Esophagus squamous epithelium (tissue), 5 donors: ENCODE measurements around the gene TEF. TPM values are rescaled to one million over a fixed set of nuclear protein-coding genes. Genes with fewer than 3 reads are reported as not detected.

ENCODE experiments used
- DNase-seq: peaks from one replicate; lab custom pipeline; 2025; lab: John Stamatoyannopoulos, UW
- H3K27ac ChIP-seq, 4 donors: fragments of 200-600 bp; sonication (generic); one replicate each; pipeline ENCODE4 v1.5.1; 2016 to 2019; ENCODE audit warnings: mild to moderate bottlenecking in 1 of 4
- H3K27me3 ChIP-seq, 4 donors: fragments of 200-600 bp; sonication (generic); 1 replicate in 3 of 4; 2 replicates in 1 of 4; pipeline versions ENCODE4 v1.5.1 to v1.6.0; 2017 to 2021; ENCODE audit warnings: antibody characterized with exemption in 1 of 4
- H3K36me3 ChIP-seq, 3 donors: fragments of 200-600 bp; sonication (generic); one replicate each; pipeline ENCODE4 v1.5.1; 2016 to 2019
- H3K4me1 ChIP-seq, 3 donors: fragments of 200-600 bp; sonication (generic); one replicate each; pipeline ENCODE4 v1.5.1; 2017 to 2019
- H3K4me3 ChIP-seq, 4 donors: fragments of 200-600 bp; sonication (generic); 1 replicate in 3 of 4; 2 replicates in 1 of 4; pipeline ENCODE4 v1.5.1; 2016 to 2019; ENCODE audit warnings: mild to moderate bottlenecking in 2 of 4, moderate library complexity in 1 of 4
- H3K9me3 ChIP-seq, 3 donors: fragments of 200-600 bp; sonication (generic); one replicate each; pipeline ENCODE4 v1.5.1; 2016 to 2019
- CTCF ChIP-seq, 6 experiments: fragments of 450-650 bp in 4 of 6; fragments of 200-600 bp in 2 of 6; sonication (generic) in 2 of 6; IDR thresholded peaks; one replicate each; pipeline ENCODE4 v1.5.1; 2016 to 2019; ENCODE audit warnings: antibody characterized with exemption in 6 of 6, mild to moderate bottlenecking in 4 of 6, moderate library complexity in 4 of 6
- POLR2A ChIP-seq, 4 donors: fragments of 450-650 bp; IDR thresholded peaks; one replicate each; pipeline ENCODE4 v1.6.1; 2017; ENCODE audit warnings: antibody characterized with exemption in 4 of 4, mild to moderate bottlenecking in 4 of 4, moderate library complexity in 3 of 4
- WGBS, 2 donors: methylation state at CpG; one replicate each; pipeline ENCODE4 v1.1.5; 2018; 5-methylcytosine and 5-hydroxymethylcytosine counted together
- intact Hi-C: fragments of 100-400 bp; cut with DNase I; formaldehyde crosslinking; loops from one replicate; pipeline ENCODE4 v1.15.0; 2022
- total RNA-seq, 4 donors: library from RNA; depleted of rRNA; stranded (reverse); fragments of >200 nt; gene quantifications; one replicate each; pipeline ENCODE4 v1.1.0, GENCODE V29; 2016
- donor health status: DM: yes; HTN: yes; CAD: no.

TEF gene
- total RNA-seq, result 10 to 100 TPM in 2 of 4 donors, 1 to 10 TPM in 2; 3.0 to 17.4 (median 9.7) TPM

- H3K36me3 ChIP-seq, result peaks cover 0 to 4% (median 0%) of the 10 kb centered on the region in 3 donors
- DNase-seq, result peak; percentile 97
- TF ChIP-seq CTCF (IDR thresholded peaks at IDR 0.05) (no peak), POLR2A (IDR thresholded peaks at IDR 0.05) (peak in 3 of 4 donors; percentile 47 to 85 (median 53))
- peak within 1 kb of the TSS; percentile 72 to 93 (median 77) for H3K4me3 ChIP-seq
- 0% methylated on average over 17 of the region's 84 CpGs; no CpG with 5 or more reads in 1 of the 2 donors for WGBS, 2 donors
- peak within 1 kb of the TSS; percentile 97 to 99 (median 98) for H3K27ac ChIP-seq
- intact Hi-C loops, result no loop called here
- H3K4me1 ChIP-seq, result peaks cover 9 to 58% (median 27%) of the 10 kb centered on the region in 3 donors
- H3K27me3 ChIP-seq, result no peaks in the 10 kb centered on the region
- H3K9me3 ChIP-seq, result no peaks in the 10 kb centered on the region
These were observed at the start of gene TEF for GRCh38 chr22:41381329-41382097. TSS of gene TEF (plus strand) at chr22:41381942. CDS start at chr22:41382045, 103 bp downstream.

GRCh38 chr22:41332217-41332939 is 49.4 kb upstream of the TEF start:
- Histone ChIP-seq H3K4me3 (no peak overlapping the region), H3K36me3 (peaks cover 24 to 99% (median 43%) of the 10 kb centered on the region in 3 donors), H3K27ac (no peak overlapping the region), H3K27me3 (no peaks in the 10 kb centered on the region), H3K9me3 (no peaks in the 10 kb centered on the region), H3K4me1 (no peaks in the 10 kb centered on the region)
- no peak for DNase-seq
- TF ChIP-seq CTCF (IDR thresholded peaks at IDR 0.05) (no peak), POLR2A (IDR thresholded peaks at IDR 0.05) (no peak)
- intact Hi-C loops, result no loop called here
- 78 to 96% methylated on average over 8 to 10 of the region's 15 CpGs for WGBS, 2 donors

GRCh38 chr22:41333806-41334205 is 47.9 kb upstream of the TEF start:
- Histone ChIP-seq H3K27me3 (no peaks in the 10 kb centered on the region), H3K4me3 (no peak overlapping the region), H3K4me1 (no peaks in the 10 kb centered on the region), H3K9me3 (no peaks in the 10 kb centered on the region), H3K27ac (no peak overlapping the region), H3K36me3 (peaks cover 18 to 96% (median 37%) of the 10 kb centered on the region in 3 donors)
- DNase-seq, result no peak
- TF ChIP-seq POLR2A (IDR thresholded peaks at IDR 0.05), result no peak
- WGBS, 2 donors, result 97 to 100% methylated on average over 3 of the region's 3 CpGs
- intact Hi-C loops, result no loop called here

- H3K27ac ChIP-seq, result no peak overlapping the region
- no peaks in the 10 kb centered on the region for H3K27me3 ChIP-seq
- TF ChIP-seq CTCF (IDR thresholded peaks at IDR 0.05), result no peak
- TF ChIP-seq POLR2A (IDR thresholded peaks at IDR 0.05), result no peak
- DNase-seq, result no peak
- no peaks in the 10 kb centered on the region for H3K4me1 ChIP-seq
- H3K4me3 ChIP-seq, result no peak overlapping the region
- H3K36me3 ChIP-seq, result peaks cover 18 to 97% (median 38%) of the 10 kb centered on the region in 3 donors
- intact Hi-C loops, result no loop called here
- no peaks in the 10 kb centered on the region for H3K9me3 ChIP-seq
- 92% methylated on average over 2 of the region's 3 CpGs; no CpG with 5 or more reads in 1 of the 2 donors for WGBS, 2 donors
These were observed 47.5 kb upstream of the TEF start for GRCh38 chr22:41334215-41334614.

DNA sequence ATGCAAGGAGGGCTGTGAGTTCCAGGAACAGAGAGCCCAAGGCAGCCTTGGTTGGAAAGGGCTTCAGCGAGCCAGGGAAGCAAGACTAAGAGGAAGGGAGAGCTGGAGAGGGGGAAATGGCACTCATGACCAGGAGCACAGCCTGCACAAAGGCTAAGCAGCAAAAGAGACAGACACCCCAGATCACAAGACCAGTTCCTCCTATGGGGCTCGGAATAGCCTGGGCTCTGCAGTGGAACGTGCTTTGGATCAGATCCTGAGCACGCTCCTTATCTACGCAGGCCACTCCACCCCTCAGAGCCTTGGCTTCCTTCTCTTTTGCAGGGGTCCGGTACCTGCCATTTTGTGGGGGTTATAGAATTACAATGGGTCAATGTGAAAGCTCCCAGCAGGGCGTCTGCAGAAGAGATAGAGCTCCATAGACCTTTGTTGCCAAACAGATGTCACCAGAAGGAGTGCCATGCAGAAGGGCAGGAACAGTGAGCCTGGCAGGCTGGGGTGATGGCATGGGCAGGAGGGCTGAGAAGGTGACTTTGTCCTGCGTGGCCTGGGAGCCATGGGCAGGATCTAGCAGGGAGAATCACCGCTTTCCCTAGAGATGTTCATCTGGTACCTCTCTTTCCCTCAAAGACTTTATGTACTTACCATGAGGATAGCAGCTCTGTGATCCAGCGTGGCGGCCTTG is 46.6 kb upstream of the TEF start:
- Histone ChIP-seq H3K4me3 (no peak overlapping the region), H3K36me3 (peaks cover 23 to 97% (median 33%) of the 10 kb centered on the region in 3 donors), H3K27me3 (no peaks in the 10 kb centered on the region), H3K4me1 (no peaks in the 10 kb centered on the region), H3K9me3 (no peaks in the 10 kb centered on the region), H3K27ac (no peak overlapping the region)
- no peak for DNase-seq
- intact Hi-C loops, result no loop called here
- TF ChIP-seq CTCF (IDR thresholded peaks at IDR 0.05) (no peak), POLR2A (IDR thresholded peaks at IDR 0.05) (no peak)
- WGBS, 2 donors, result 92 to 97% methylated on average over 6 to 7 of the region's 11 CpGs
